Measurements from ENCODE around the gene ATP6V1G2. TPM values are rescaled to one million over a fixed set of nuclear protein-coding genes. Genes with fewer than 3 reads are reported as not detected.
A peak's percentile ranks its signal among the peaks of the same experiment; 100 is the strongest.

Gene ATP6V1G2
- total and polyA plus RNA-seq, 2 of the 4 experiments (the other 2 are of a cell fraction), result 1.4 to 6.5 TPM

GRCh38 chr6:31588871-31589650 lies 42.7 kb upstream of the ATP6V1G2 start:
- TF ChIP-seq CHD1 (IDR thresholded peaks at IDR 0.05; ENCODE audit: low read depth, low read length) (no peak), ELK1 (IDR thresholded peaks at IDR 0.05; ENCODE audit: borderline replicate concordance, low read depth, low read length) (no peak), RCOR1 (IDR thresholded peaks at IDR 0.05; ENCODE audit: insufficient replicate concordance, low read length) (no peak), MAFK (IDR thresholded peaks at IDR 0.05; ENCODE audit: low read depth, low read length) (no peak), RAD21 (IDR thresholded peaks at IDR 0.05; ENCODE audit: low read length) (no peak), MXI1 (IDR thresholded peaks at IDR 0.05; ENCODE audit: borderline replicate concordance, low read depth, low read length) (no peak), NFE2L2 (IDR thresholded peaks at IDR 0.05; ENCODE audit: low read depth, low read length) (no peak), FOS (IDR thresholded peaks at IDR 0.05; ENCODE audit: low read depth, low read length) (no peak), CTCF (conservative IDR thresholded peaks at IDR 0.05; ENCODE audit: low read depth, low read length) (no peak), BHLHE40 (IDR thresholded peaks at IDR 0.05; ENCODE audit: low read depth, low read length) (no peak), USF2 (IDR thresholded peaks at IDR 0.05; ENCODE audit: low read depth, low read length) (no peak), MAZ (IDR thresholded peaks at IDR 0.05; ENCODE audit: borderline replicate concordance, low read depth, low read length) (no peak), RFX5 (IDR thresholded peaks at IDR 0.05; ENCODE audit: low read depth, low read length) (no peak), SMC3 (IDR thresholded peaks at IDR 0.05; ENCODE audit: low read depth, low read length) (no peak)
- dilution Hi-C loops (cut with HindIII; ENCODE audit: low sequenced_read_pairs, unreplicated experiment), result no loop called here
- intact Hi-C loops (cut with micrococcal nuclease), result no loop called here
- Histone ChIP-seq H3K4ac (ENCODE audit: low read depth, low read length) (no peak overlapping the region), H3K9me1 (ENCODE audit: insufficient read depth, low read length) (peaks cover 3% of the 10 kb centered on the region; the same call in 1 of the 2 replicates), H4K20me1 (ENCODE audit: insufficient read depth, low read length) (no peaks in the 10 kb centered on the region), H3K14ac (replicated peaks; ENCODE audit: low read depth, low read length) (no peak overlapping the region), H2BK15ac (ENCODE audit: low read depth, low read length) (no peak overlapping the region), H3K56ac (ENCODE audit: extremely low read depth, insufficient read depth, low read length) (no peak overlapping the region), H4K8ac (ENCODE audit: low read depth in 2 of 2, low read length in 2 of 2) (no peak overlapping the region), H3K9me3 (ENCODE audit: control insufficient read depth, insufficient read depth, low read length) (no peaks in the 10 kb centered on the region), H2AK9ac (replicated peaks; ENCODE audit: low read depth, low read length, poor library complexity) (no peak overlapping the region), H4K5ac (ENCODE audit: low read depth, low read length) (no peak overlapping the region), H3K27me3 (ENCODE audit: control insufficient read depth, insufficient read depth, low read length) (peaks cover 11% of the 10 kb centered on the region), H3K23ac (ENCODE audit: low read depth, low read length) (no peak overlapping the region), H4K91ac (ENCODE audit: insufficient read depth, low read depth, low read length) (no peak overlapping the region), H2AK5ac (ENCODE audit: low read depth, low read length) (no peak overlapping the region), H2BK20ac (ENCODE audit: low read depth, low read length) (no peak overlapping the region), H3K4me3 (ENCODE audit: insufficient read depth, low read depth, low read length) (no peak overlapping the region), H3K79me1 (ENCODE audit: low read depth in 1 of 2, low read length in 2 of 2) (no peaks in the 10 kb centered on the region), H3K36me3 (ENCODE audit: control insufficient read depth, insufficient read depth, low read length) (no peaks in the 10 kb centered on the region), H2BK120ac (ENCODE audit: low read depth, low read length) (no peak overlapping the region), H3K18ac (ENCODE audit: low read depth, low read length) (no peak overlapping the region), H3K27ac (ENCODE audit: insufficient read depth, low read length) (no peak overlapping the region), H3K4me1 (ENCODE audit: control insufficient read depth, insufficient read depth, low read length) (no peaks in the 10 kb centered on the region; the same call in 1 of the 2 replicates), H3K4me2 (ENCODE audit: low read depth, low read length) (no peak overlapping the region), H2AFZ (replicated peaks; ENCODE audit: low read length, poor library complexity) (peak overlapping the region; percentile 60), H3K9ac (ENCODE audit: low read depth, low read length) (no peak overlapping the region), H2BK5ac (ENCODE audit: low read depth, low read length, poor library complexity, severe bottlenecking) (no peak overlapping the region)
- in situ Hi-C loops (cut with MboI; ENCODE audit: low sequenced_read_pairs), result no loop called here
- CTCF ChIA-PET, result interaction anchor here (1.1 to 2.9 kb wide), 2 partner anchors 9 kb away, joined by 5 to 9 read pairs; no protein-coding TSS in a partner anchor
- POLR2A ChIA-PET (ENCODE audit: unreplicated experiment), result no interaction called here
- no TSS peak for BruUV-seq (replicated peaks)
- no peak for DNase-seq
- WGBS, 2 experiments (ENCODE audit: extremely low coverage in 2 of 2, insufficient read length in 1 of 2), result 100% methylated on average over 1 of the region's 9 CpGs; no CpG with 5 or more reads in 1 of the 2 experiments
- ATAC-seq (ENCODE audit: low read depth), result peak; percentile 17; the same call in 1 of the 2 replicates
